DMS 273 (cell line): Measurements from ENCODE around the gene TSPEAR.

Experiments used
- DNase-seq: peaks from one replicate; lab custom pipeline; 2025; ENCODE audit not compliant: unreplicated experiment; lab: John Stamatoyannopoulos, UW

TSPEAR gene

GRCh38 chr21:44533121-44533890 is 178.1 kb downstream of the TSPEAR start:
- no peak for DNase-seq

GRCh38 chr21:44532712-44533111 is 178.7 kb downstream of the TSPEAR start:
- DNase-seq = peak; percentile 35

DNA sequence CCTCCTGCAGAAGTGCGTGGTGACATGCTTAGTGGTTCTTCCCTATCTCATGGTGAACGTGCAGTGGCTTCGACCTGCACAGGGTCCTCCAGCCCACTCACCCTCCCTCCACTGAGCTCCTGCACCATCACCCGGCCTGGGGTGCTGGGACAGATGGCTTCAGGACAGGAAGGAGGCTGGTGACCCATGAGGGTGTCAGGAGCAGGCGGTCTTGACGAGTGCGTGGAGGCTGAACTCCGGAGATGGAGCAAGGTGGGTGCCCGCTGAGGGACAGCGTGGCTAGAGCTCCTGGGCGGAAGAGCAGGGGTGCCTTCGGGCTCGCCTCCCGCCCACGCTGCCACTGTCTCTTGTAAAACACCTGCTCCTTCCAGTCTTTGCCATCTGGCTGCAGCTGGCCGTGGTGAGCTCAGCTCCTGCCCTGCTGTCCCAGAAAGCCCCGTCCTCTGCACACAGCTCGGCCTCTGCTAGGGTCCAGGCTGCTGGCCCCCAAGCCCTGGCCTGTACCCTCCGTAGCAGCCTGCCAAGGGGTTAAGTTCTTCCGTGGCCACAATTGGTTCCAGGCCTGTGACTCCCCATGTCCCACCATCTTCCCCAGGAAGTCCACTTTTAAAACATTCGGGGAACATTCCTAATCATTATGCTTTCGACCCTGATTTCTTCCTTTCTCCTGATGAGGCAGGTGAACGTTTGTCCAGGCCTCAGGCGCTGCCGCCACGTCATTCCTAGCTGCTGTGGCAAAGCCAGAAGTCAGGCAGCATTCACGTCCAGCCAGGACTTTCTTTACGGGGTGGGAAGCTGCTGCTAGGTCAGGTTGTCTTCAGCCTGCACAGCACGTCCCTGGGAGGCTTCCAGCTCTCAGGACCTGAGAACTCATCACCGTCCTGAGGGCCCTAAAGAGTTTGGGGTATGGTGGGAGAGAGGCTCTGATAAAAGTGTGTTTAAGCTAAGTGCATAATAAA is 179.5 kb downstream of the TSPEAR start:
- peak; percentile 88 for DNase-seq

- no peak for DNase-seq
Observed at GRCh38 chr21:44530903-44531605, 180.3 kb downstream of the TSPEAR start.

- peak; percentile 64 for DNase-seq
Observed at GRCh38 chr21:44530221-44530902, 181.0 kb downstream of the TSPEAR start.

DNA sequence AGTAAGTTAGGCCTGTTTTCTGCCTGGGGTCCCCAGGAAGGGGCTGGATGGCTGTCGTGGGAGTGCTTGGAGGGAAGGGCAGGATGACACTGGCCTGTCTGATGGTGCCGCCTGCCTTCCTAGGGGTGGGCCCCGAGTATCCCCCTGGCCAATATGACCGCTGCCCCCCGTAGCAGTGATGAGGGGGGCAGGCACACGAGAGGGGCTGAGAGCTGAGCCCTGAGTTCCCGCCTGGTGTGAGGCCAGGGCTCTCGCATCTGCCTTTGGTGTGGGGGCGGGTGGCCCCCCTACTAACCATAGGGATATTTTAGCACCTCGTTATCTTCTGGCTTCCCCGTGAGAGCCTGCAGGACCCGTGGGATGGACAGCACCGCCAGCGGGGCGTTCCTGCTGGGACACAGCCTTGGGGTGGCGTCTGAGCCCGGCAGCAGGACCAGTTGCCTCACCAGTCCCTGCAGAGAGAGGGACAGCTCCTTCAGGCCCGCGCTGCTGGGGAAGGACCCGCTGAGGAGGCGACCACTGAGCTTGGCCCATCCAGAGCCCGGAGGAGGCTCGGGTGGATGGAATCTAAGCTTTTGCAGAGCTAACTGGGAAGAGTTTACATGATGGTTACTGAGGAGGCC is 181.8 kb downstream of the TSPEAR start:
- DNase-seq = no peak

DNA sequence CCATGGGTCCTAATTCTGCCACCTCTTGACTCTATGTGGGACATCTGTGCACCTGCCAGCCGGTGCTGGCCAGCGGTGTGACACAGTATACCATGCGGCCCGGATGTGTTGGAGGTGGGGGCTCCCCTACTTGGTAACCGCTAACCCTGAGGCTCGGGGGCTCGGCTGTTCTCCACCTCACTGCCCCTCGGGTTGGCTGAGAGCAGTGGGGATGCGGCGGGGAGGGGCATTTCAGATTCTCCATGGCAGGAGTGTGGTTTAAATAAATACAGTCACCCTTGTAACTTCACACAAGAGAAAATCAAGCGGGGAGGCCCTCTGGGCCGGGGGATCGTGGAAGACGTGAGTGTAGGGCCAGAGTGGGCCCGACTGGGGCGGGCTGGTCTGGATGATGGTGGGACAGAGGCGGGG is 182.4 kb downstream of the TSPEAR start:
- no peak for DNase-seq

GRCh38 chr21:44528634-44528995 is 182.8 kb downstream of the TSPEAR start:
- no peak for DNase-seq

- DNase-seq = no peak
Observed at GRCh38 chr21:44527983-44528633, 183.3 kb downstream of the TSPEAR start.

DNA sequence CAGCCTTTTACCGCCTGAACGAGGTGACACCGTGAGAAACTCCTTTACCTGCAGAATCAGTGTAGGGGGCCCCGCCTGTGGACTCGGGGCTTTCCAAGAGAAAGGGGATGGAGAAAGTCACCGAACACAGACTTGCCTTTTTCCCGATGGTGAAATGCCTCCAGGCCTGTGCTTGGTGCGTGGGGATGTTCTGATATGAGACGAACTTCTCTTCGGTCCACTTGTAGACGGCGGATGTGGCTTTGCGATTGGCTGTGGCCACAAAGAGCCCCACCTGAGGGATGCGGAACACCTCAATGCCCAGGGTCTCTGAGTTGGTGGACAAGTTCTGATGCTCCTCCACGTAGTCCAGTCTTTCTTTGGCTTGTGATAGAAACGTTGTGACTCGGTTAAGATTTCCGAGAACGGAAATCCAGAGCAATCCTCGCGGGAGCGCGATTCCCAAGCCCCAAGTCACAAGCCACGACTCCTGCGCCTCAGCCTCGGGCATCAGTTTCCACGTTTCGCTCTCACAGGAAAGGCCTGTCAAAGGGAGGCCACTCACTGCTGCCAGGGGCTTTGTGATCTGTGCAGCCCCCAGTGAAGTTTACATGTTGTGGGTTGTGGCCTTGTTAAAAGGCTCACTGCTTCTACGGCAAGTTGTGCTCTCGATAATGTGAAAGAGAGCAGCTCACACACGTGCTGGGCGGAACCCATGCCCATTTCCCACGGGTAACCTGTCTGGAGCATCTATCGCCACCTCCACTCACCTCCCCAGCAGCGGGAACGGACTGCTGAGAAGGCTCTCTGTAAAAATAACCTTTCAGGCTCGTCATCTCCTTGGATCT is 184.0 kb downstream of the TSPEAR start:
- DNase-seq = no peak

- DNase-seq = no peak
Observed at GRCh38 chr21:44526096-44526997, 185.0 kb downstream of the TSPEAR start.

DNA sequence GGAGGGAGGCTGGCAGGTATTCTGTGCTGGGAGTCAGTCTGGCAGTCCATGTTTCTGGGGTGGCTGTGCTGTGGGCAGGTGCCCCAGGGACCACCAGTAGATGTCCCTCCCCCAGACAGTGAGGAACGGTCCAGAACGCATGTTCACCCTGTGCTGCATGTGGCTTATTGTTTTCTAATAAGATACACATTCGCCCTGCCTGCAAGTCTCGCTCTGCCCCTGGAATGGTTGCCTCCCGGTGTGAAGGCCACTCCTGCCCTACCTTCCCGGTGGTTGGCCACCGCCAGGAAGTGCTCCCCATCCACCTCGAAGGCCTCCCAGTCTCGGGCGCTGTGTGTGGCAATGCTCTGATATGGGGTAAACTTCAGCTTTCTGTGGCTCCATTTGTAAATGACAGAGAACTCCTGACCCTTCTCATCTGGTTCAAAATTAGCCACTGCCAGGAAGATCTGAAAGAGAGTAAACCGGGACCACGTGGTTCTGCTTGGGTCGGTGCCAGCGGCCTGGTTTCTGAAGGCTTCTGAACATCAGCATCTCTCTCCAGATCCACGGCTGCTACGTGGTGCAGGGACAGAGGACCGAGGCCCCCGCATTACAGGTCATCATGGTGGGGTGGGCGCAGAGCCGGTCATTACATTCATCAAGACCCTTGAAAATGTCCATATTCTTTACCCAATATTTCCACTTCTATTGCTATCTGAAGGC is 185.8 kb downstream of the TSPEAR start:
- no peak for DNase-seq

- no peak for DNase-seq
Observed at GRCh38 chr21:44524414-44525371, 186.7 kb downstream of the TSPEAR start.

DNA sequence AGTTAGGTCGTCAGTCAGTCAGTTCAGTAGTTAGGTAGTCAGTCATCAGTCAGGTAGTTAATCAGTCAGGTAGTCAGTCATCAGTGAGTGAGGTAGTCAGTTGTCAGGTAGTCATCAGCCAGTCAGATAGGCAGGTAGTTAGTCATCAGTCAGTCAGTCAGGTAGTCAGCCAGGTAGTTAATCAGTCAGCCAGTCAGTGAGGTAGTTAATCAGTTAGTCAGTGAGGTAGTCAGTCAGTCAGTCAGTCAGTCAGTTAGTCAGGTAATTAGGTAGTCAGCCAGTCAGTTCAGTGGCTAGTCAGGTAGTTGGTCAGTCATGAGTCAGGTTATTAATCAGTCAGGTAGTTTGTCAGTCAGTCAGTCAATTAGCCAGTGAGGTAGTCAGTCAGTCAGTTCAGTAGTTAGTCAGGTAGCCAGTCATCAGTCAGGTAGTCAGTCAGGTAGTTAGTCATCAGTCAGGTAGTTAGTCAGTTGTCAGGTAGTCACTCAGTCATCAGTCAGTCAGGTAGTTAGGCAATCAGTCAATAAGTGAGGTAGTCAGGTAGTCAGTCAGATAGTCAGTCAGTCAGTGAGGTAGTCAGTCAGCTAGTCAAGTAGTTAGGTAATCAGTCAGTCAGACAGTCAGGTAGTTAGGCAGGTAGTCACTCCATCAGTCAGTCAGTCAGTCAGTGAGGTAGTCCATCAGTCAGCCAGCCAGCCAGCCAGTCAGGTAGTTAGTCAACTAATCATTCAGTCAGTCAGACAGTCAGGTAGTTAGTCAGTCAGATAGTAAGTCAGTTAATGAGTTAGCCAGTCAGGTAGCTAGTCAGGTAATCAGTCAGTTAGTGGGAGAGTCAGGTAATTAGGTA is 187.6 kb downstream of the TSPEAR start:
- no peak for DNase-seq

GRCh38 chr21:44522753-44523204 is 188.6 kb downstream of the TSPEAR start:
- DNase-seq = no peak
